HCT116 (cell line): ENCODE measurements around the gene PICK1. TPM values are rescaled to one million over a fixed set of nuclear protein-coding genes. Genes with fewer than 3 reads are reported as not detected.

Source experiments
- ATAC-seq: fragments of 200-7000 bp; cut with Tn5 transposase; 2 replicates; pipeline ENCODE4 v1.9.1; 2020; ENCODE audit warnings: mild to moderate bottlenecking, moderate library complexity
- BruUV-seq: library from RNA; stranded (reverse); fragments of 400-500 nt; replicated peaks from 2 replicates; lab custom pipeline; 2021; lab: Mats Ljungman, UMichigan
- CTCF ChIA-PET: fragments of 300-600 bp; sonication (Branson Sonifier 250); formaldehyde crosslinking; loops from one replicate; lab custom pipeline; 2021; ENCODE audit warnings: antibody characterized with exemption; lab: Charles Lee
- POLR2A ChIA-PET: fragments of 300-600, 350-600 bp; sonication (Branson Sonifier 250); formaldehyde crosslinking; loops from one replicate; lab custom pipeline; 2021; ENCODE audit warnings: antibody characterized with exemption; lab: Charles Lee
- RAD21 ChIA-PET, 2 experiments: fragments of 300-600 bp; sonication (Branson Sonifier 250); formaldehyde crosslinking; loops; one replicate each; lab custom pipeline; 2023; ENCODE audit warnings: low total read pairs in 2 of 2; ENCODE audit not compliant: uncharacterized antibody in 2 of 2, unreplicated experiment in 2 of 2, low non-redundant PET in 1 of 2; lab: Charles Lee
- DNase-seq: peaks from one replicate; pipeline ENCODE4 v3.0.0-alpha.2; 2010; ENCODE audit warnings: low read depth, low spot score
- H2AFZ ChIP-seq: fragments of 200-600 bp; shearing (Covaris generic), sonication (generic); 2 replicates; pipeline ENCODE4 v1.6.1; 2017; ENCODE audit warnings: low read depth, mixed run types, mixed read lengths, antibody characterized with exemption, low read length; ENCODE audit not compliant: poor library complexity, severe bottlenecking
- H3K27ac ChIP-seq: 2 replicates; pipeline ENCODE4 v1.5.1; 2012; ENCODE audit warnings: low read depth, low read length
- H3K27me3 ChIP-seq: fragments of 200-600 bp; sonication (generic); 2 replicates; pipeline ENCODE4 v1.6.1; 2016; ENCODE audit warnings: mixed run types, low read length, mixed read lengths; ENCODE audit not compliant: insufficient read depth
- H3K36me3 ChIP-seq, 2 experiments: fragments of 200-500 bp in 1 of 2; fragments of 200-600 bp in 1 of 2; sonication (Bioruptor generic) in 1 of 2; sonication (generic) in 1 of 2; 2 replicates each; pipeline versions ENCODE4 v1.5.1 to v1.6.1; 2014 to 2016; ENCODE audit warnings: low read length in 2 of 2, inconsistent platforms in 1 of 2, mixed read lengths in 1 of 2, mixed run types in 1 of 2; ENCODE audit not compliant: insufficient read depth in 2 of 2, control insufficient read depth in 1 of 2
- H3K4me1 ChIP-seq, 2 experiments: fragments of 200-600 bp in 1 of 2; sonication (generic) in 1 of 2; 2 replicates each; pipeline versions ENCODE4 v1.5.1 to v1.6.1; 2012 to 2017; ENCODE audit warnings: low read length in 2 of 2, inconsistent platforms in 1 of 2, mild to moderate bottlenecking in 1 of 2, mixed read lengths in 1 of 2, mixed run types in 1 of 2, moderate library complexity in 1 of 2; ENCODE audit not compliant: insufficient read depth in 2 of 2, control insufficient read depth in 1 of 2
- H3K4me2 ChIP-seq: fragments of 200-600 bp; sonication (generic); 2 replicates; pipeline ENCODE4 v1.6.1; 2017; ENCODE audit warnings: mixed run types, low read length, mixed read lengths
- H3K4me3 ChIP-seq, 2 experiments: fragments of 200-600 bp in 1 of 2; sonication (generic) in 1 of 2; replicated peaks in 1 of 2; 2 replicates each; pipeline ENCODE4 v1.5.1; 2011 to 2016; ENCODE audit warnings: low read length in 2 of 2, control low read depth in 1 of 2, low read depth in 1 of 2, mild to moderate bottlenecking in 1 of 2, mixed read lengths in 1 of 2, mixed run types in 1 of 2
- H3K79me2 ChIP-seq: fragments of 200-600 bp; sonication (generic); 2 replicates; pipeline ENCODE4 v1.6.1; 2017; ENCODE audit warnings: mild to moderate bottlenecking, mixed run types, low read length, moderate library complexity, mixed read lengths; ENCODE audit not compliant: insufficient read depth
- H3K9ac ChIP-seq: fragments of 200-600 bp; sonication (generic); 2 replicates; pipeline ENCODE4 v1.6.1; 2016; ENCODE audit warnings: low read length, mixed read lengths
- H3K9me2 ChIP-seq: fragments of 200-600 bp; sonication (generic), shearing (Covaris generic); 2 replicates; pipeline ENCODE4 v1.6.1; 2017; ENCODE audit warnings: mixed run types, mild to moderate bottlenecking, moderate library complexity; ENCODE audit not compliant: insufficient read depth
- H3K9me3 ChIP-seq, 2 experiments: fragments of 200-500 bp in 1 of 2; fragments of 200-600 bp in 1 of 2; sonication (Bioruptor generic) in 1 of 2; sonication (generic) in 1 of 2; 2 replicates each; pipeline ENCODE4 v1.6.1; 2014 to 2017; ENCODE audit warnings: low read length in 2 of 2, mixed read lengths in 2 of 2, inconsistent platforms in 1 of 2, low read depth in 1 of 2, mild to moderate bottlenecking in 1 of 2, mixed run types in 1 of 2, moderate library complexity in 1 of 2; ENCODE audit not compliant: control insufficient read depth in 1 of 2, insufficient read depth in 1 of 2
- H4K20me1 ChIP-seq: fragments of 200-600 bp; sonication (generic), shearing (Covaris generic); 2 replicates; pipeline ENCODE4 v1.6.1; 2017; ENCODE audit warnings: mixed run types, mild to moderate bottlenecking, moderate library complexity; ENCODE audit not compliant: insufficient read depth
- CBX3 ChIP-seq: IDR thresholded peaks from 2 replicates; pipeline ENCODE4 v1.6.1; 2012; ENCODE audit warnings: low read depth
- CEBPB ChIP-seq: IDR thresholded peaks from 2 replicates; pipeline ENCODE4 v1.6.1; 2012; ENCODE audit warnings: low read depth
- CTCF ChIP-seq, 3 experiments: fragments of 200-600 bp in 1 of 3; sonication (generic) in 1 of 3; IDR thresholded peaks in 2 of 3; conservative IDR thresholded peaks in 1 of 3; 2 replicates each; pipeline ENCODE4 v1.5.1; 2012 to 2017; ENCODE audit warnings: low read depth in 2 of 3, low read length in 2 of 3, antibody characterized with exemption in 1 of 3, borderline replicate concordance in 1 of 3, control low read depth in 1 of 3, mild to moderate bottlenecking in 1 of 3, mixed read lengths in 1 of 3, mixed run types in 1 of 3, moderate library complexity in 1 of 3; ENCODE audit not compliant: insufficient read depth in 1 of 3
- EGR1 ChIP-seq: IDR thresholded peaks from 2 replicates; pipeline ENCODE4 v1.6.1; 2012; ENCODE audit warnings: low read depth
- ELF1 ChIP-seq: IDR thresholded peaks from 2 replicates; pipeline ENCODE4 v1.6.1; 2012; ENCODE audit warnings: low read depth, borderline replicate concordance
- EZH2 ChIP-seq: fragments of 200-600 bp; sonication (generic); IDR thresholded peaks from 2 replicates; pipeline ENCODE4 v1.6.1; 2017; ENCODE audit warnings: antibody characterized with exemption, mixed run types
- EZH2phosphoT487 ChIP-seq: fragments of 200-600 bp; IDR thresholded peaks from 2 replicates; pipeline ENCODE4 v1.6.1; 2018; ENCODE audit warnings: antibody characterized with exemption, borderline replicate concordance
- MAX ChIP-seq: IDR thresholded peaks from 2 replicates; pipeline ENCODE4 v1.6.1; 2012
- POLR2A ChIP-seq: IDR thresholded peaks from 2 replicates; pipeline ENCODE4 v1.7.0; 2011; ENCODE audit warnings: borderline replicate concordance; ENCODE audit not compliant: insufficient read depth, insufficient read length; ENCODE audit errors: extremely low read depth
- POLR2AphosphoS5 ChIP-seq: IDR thresholded peaks from 2 replicates; pipeline ENCODE4 v1.6.1; 2011; ENCODE audit warnings: mild to moderate bottlenecking, low read depth, low read length, moderate library complexity
- RAD21 ChIP-seq: IDR thresholded peaks from 2 replicates; pipeline ENCODE4 v1.6.1; 2012; ENCODE audit warnings: low read depth, mild to moderate bottlenecking
- REST ChIP-seq: IDR thresholded peaks from 2 replicates; pipeline ENCODE4 v1.6.1; 2012; ENCODE audit warnings: low read depth
- SP1 ChIP-seq: IDR thresholded peaks from 2 replicates; pipeline ENCODE4 v1.6.1; 2012; ENCODE audit warnings: low read depth
- ZBTB33 ChIP-seq: IDR thresholded peaks from 2 replicates; pipeline ENCODE4 v1.6.1; 2011; ENCODE audit warnings: mild to moderate bottlenecking, low read length, moderate library complexity; ENCODE audit not compliant: insufficient replicate concordance; ENCODE audit errors: extremely low read depth
- ZFX ChIP-seq: fragments of 450-650 bp; IDR thresholded peaks from 2 replicates; pipeline ENCODE4 v1.6.1; 2017
- ZNF274 ChIP-seq: fragments of 200-500 bp; sonication (Bioruptor generic); IDR thresholded peaks from 2 replicates; pipeline ENCODE4 v1.6.1; 2014; ENCODE audit warnings: mild to moderate bottlenecking, low read depth, low read length, inconsistent platforms
- intact Hi-C: fragments of 100-400 bp; cut with micrococcal nuclease; formaldehyde crosslinking; loops from 2 replicates; pipeline ENCODE4 v1.10.0; 2022
- total RNA-seq: library from RNA; stranded (reverse); gene quantifications from one replicate; pipeline ENCODE4 v1.2.1, GENCODE V29; 2021; ENCODE audit not compliant: unreplicated experiment

The PICK1 gene
- total RNA-seq, 1 experiment from 2014 or later: 40.0 TPM

GRCh38 chr22:38110008-38110862 is 53.0 kb downstream of the PICK1 start, which contains the start of gene BAIAP2L2:
Gene BAIAP2L2, minus strand, starts transcription at chr22:38110684. Its CDS starts 159 bp downstream, at chr22:38110525.
- intact Hi-C loops: loop anchor here (10.0 kb wide), 1 partner anchor 115 kb away; no protein-coding TSS in a partner anchor
- no peaks in the 10 kb centered on the region for H3K9me2 ChIP-seq
- DNase-seq (no peak), ATAC-seq (no peak)
- no peaks in the 10 kb centered on the region for H4K20me1 ChIP-seq
- H3K4me2 ChIP-seq: peak within 1 kb of the TSS; percentile 44
- ChIA-PET RAD21 (no interaction called here), POLR2A (no interaction called here), CTCF (interaction anchor here (1.7 kb wide), 2 partner anchors 12 to 58 kb away, joined by 6 to 11 read pairs; no protein-coding TSS in a partner anchor)
- no peak within 1 kb of the TSS for H3K27ac ChIP-seq
- no peaks in the 10 kb centered on the region for H3K27me3 ChIP-seq
- H3K36me3 ChIP-seq: no peaks in the 10 kb centered on the region
- no peaks in the 10 kb centered on the region for H3K79me2 ChIP-seq
- H3K9ac ChIP-seq: no peak within 1 kb of the TSS
- no peak within 1 kb of the TSS for H3K4me3 ChIP-seq
- no TSS peak for BruUV-seq
- H2AFZ ChIP-seq: no peak within 1 kb of the TSS
- peaks cover 14 to 24% of the 10 kb centered on the region in 2 experiments for H3K4me1 ChIP-seq
- no peak for TF ChIP-seq CBX3
- no peak for TF ChIP-seq RAD21
- TF ChIP-seq EZH2phosphoT487: no peak
- TF ChIP-seq ZFX: no peak
- TF ChIP-seq MAX: no peak
- no peak for TF ChIP-seq ZBTB33
- TF ChIP-seq ELF1: no peak
- no peak for TF ChIP-seq CTCF (IDR thresholded peaks at IDR 0.05 in 2 of 3, conservative IDR thresholded peaks at IDR 0.05 in 1 of 3; ENCODE audit: borderline replicate concordance in 1 of 3, insufficient read depth in 1 of 3, low read depth in 2 of 3, low read length in 2 of 3)
- TF ChIP-seq EZH2: no peak
- no peak for TF ChIP-seq SP1
- TF ChIP-seq CEBPB: no peak
- no peak for TF ChIP-seq POLR2A
- no peak for TF ChIP-seq POLR2AphosphoS5
- TF ChIP-seq EGR1: no peak
- no peak for TF ChIP-seq REST
- TF ChIP-seq ZNF274: no peak
- no peaks in the 10 kb centered on the region for H3K9me3 ChIP-seq
